ENCODE results near the gene CAND2. TPM values are rescaled to one million over a fixed set of nuclear protein-coding genes. Genes with fewer than 3 reads are reported as not detected.

CAND2 gene
- total RNA-seq, 1 experiment from 2014 or later, result 0.37 TPM

- Histone ChIP-seq H3K4me3 (no peak overlapping the region), H3K27me3 (ENCODE audit: insufficient read depth, low read depth) (peaks cover 28% of the 10 kb centered on the region; the same call in 1 of the 2 replicates), H3K27ac (no peak overlapping the region), H2AFZ (no peak overlapping the region), H3K36me3 (ENCODE audit: low read depth) (no peaks in the 10 kb centered on the region), H3K9me2 (ENCODE audit: insufficient read depth) (no peaks in the 10 kb centered on the region), H4K20me1 (ENCODE audit: insufficient read depth) (no peaks in the 10 kb centered on the region), H3F3A (ENCODE audit: insufficient read depth, low read depth) (no peaks in the 10 kb centered on the region), H3K4me2 (no peak overlapping the region), H3K79me2 (ENCODE audit: low read depth) (no peaks in the 10 kb centered on the region), H3K9me3 (ENCODE audit: insufficient read depth, low read depth) (no peaks in the 10 kb centered on the region), H3K4me1 (replicated peaks; ENCODE audit: insufficient read depth) (no peaks in the 10 kb centered on the region)
- intact Hi-C loops (cut with micrococcal nuclease; ENCODE audit: unreplicated experiment), result no loop called here
- TF ChIP-seq CTCF (conservative IDR thresholded peaks at IDR 0.05) (no peak), EZH2 (IDR thresholded peaks at IDR 0.05; ENCODE audit: low read depth) (no peak)
- BruUV-seq (replicated peaks), result no TSS peak
- CTCF ChIA-PET, result no interaction called here
- POLR2A ChIA-PET (ENCODE audit: unreplicated experiment), result no interaction called here
- no peak for DNase-seq
Observed at GRCh38 chr3:12882336-12883310, 86.1 kb downstream of the CAND2 start.

GRCh38 chr3:12884186-12884680, 87.8 kb downstream of the CAND2 start:
- Histone ChIP-seq H2AFZ (no peak overlapping the region), H3K9me3 (ENCODE audit: insufficient read depth, low read depth) (no peaks in the 10 kb centered on the region), H3F3A (ENCODE audit: insufficient read depth, low read depth) (no peaks in the 10 kb centered on the region), H3K79me2 (ENCODE audit: low read depth) (no peaks in the 10 kb centered on the region), H3K9me2 (ENCODE audit: insufficient read depth) (no peaks in the 10 kb centered on the region), H3K36me3 (ENCODE audit: low read depth) (no peaks in the 10 kb centered on the region), H3K4me3 (no peak overlapping the region), H3K4me1 (replicated peaks; ENCODE audit: insufficient read depth) (no peaks in the 10 kb centered on the region), H3K27ac (no peak overlapping the region), H3K27me3 (ENCODE audit: insufficient read depth, low read depth) (peaks cover 43% of the 10 kb centered on the region; the same call in 1 of the 2 replicates), H3K4me2 (no peak overlapping the region), H4K20me1 (ENCODE audit: insufficient read depth) (no peaks in the 10 kb centered on the region)
- TF ChIP-seq EZH2 (IDR thresholded peaks at IDR 0.05; ENCODE audit: low read depth) (no peak), CTCF (conservative IDR thresholded peaks at IDR 0.05) (no peak)
- ChIA-PET CTCF (no interaction called here), POLR2A (ENCODE audit: unreplicated experiment) (interaction anchor here (0.6 kb wide), 1 partner anchor 201 kb away, joined by 3 read pairs; no protein-coding TSS in a partner anchor)
- intact Hi-C loops (cut with micrococcal nuclease; ENCODE audit: unreplicated experiment), result no loop called here
- no TSS peak for BruUV-seq (replicated peaks)
- no peak for DNase-seq

Other genes starting within 250 kb of the CAND2 start
- gene MKRN2, start 239.6 kb upstream of the CAND2 start, total RNA-seq (2021), result 25.0 and 30.9 TPM in 2 replicates
- gene RAF1, start 132.6 kb upstream of the CAND2 start, total RNA-seq (2021), result 65.3 and 72.4 TPM in 2 replicates
- 30.5 and 33.9 TPM in 2 replicates for gene TMEM40, start 37.4 kb upstream of the CAND2 start, total RNA-seq (2021)
- 1,195 and 1,662 TPM in 2 replicates for gene RPL32, start 44.9 kb downstream of the CAND2 start, total RNA-seq (2021)

Measured in PC-9 (cell line).